Kidney (tissue), 14 donors: ENCODE measurements around the gene AKT3. TPM values are rescaled to one million over a fixed set of nuclear protein-coding genes. Genes with fewer than 3 reads are reported as not detected.

Experiments used
- DNase-seq, 5 donors: peaks; one replicate each; pipeline ENCODE4 v3.0.0-alpha.2; 2013 to 2020
- FAIRE-seq: peaks from 2 replicates; lab custom pipeline; 2012; peaks lifted over from hg19 to GRCh38; lab: Jason Lieb, UNC
- H3K27ac ChIP-seq, 2 donors: one replicate each; pipeline ENCODE4 v1.7.0; 2013; ENCODE audit warnings: low read depth in 2 of 2, low read length in 2 of 2, inconsistent platforms in 1 of 2
- H3K27me3 ChIP-seq: one replicate; pipeline ENCODE4 v1.7.1; 2013; ENCODE audit warnings: low read length, inconsistent platforms; ENCODE audit not compliant: control insufficient read depth, insufficient read depth
- H3K36me3 ChIP-seq, 3 donors: one replicate each; pipeline versions ENCODE4 v1.7.0 to v1.7.1; 2013; ENCODE audit warnings: low read length in 3 of 3, control low read depth in 1 of 3, inconsistent platforms in 1 of 3; ENCODE audit not compliant: insufficient read depth in 3 of 3, control insufficient read depth in 2 of 3
- H3K4me1 ChIP-seq, 3 donors: one replicate each; pipeline versions ENCODE4 v1.7.0 to v1.7.1; 2013; ENCODE audit warnings: low read length in 3 of 3, inconsistent platforms in 1 of 3, low read depth in 1 of 3; ENCODE audit not compliant: control insufficient read depth in 2 of 3, insufficient read depth in 2 of 3
- H3K4me3 ChIP-seq, 3 donors: one replicate each; pipeline versions ENCODE4 v1.7.0 to v1.8.1; 2013; ENCODE audit warnings: low read length in 3 of 3, control low read depth in 1 of 3, inconsistent platforms in 1 of 3
- H3K9ac ChIP-seq, 3 donors: one replicate each; pipeline versions ENCODE4 v1.7.0 to v1.7.1; 2013; ENCODE audit warnings: low read length in 3 of 3, control low read depth in 1 of 3, inconsistent platforms in 1 of 3
- H3K9me3 ChIP-seq, 3 donors: one replicate each; pipeline versions ENCODE4 v1.7.0 to v1.7.1; 2013; ENCODE audit warnings: low read length in 3 of 3, control low read depth in 1 of 3, inconsistent platforms in 1 of 3; ENCODE audit not compliant: control insufficient read depth in 2 of 3, insufficient read depth in 1 of 3
- intact Hi-C: fragments of 100-400 bp; cut with DNase I; formaldehyde crosslinking; loops from one replicate; pipeline ENCODE4 v1.11.1; 2022
- polyA plus RNA-seq: library from polyadenylated mRNA; stranded (reverse); fragments of 350-450 nt; fragmentation: Illumina TruSeq; extraction: RNeasy Lipid Tissue Mini Kit (QIAGEN cat#74804); gene quantifications from one replicate; pipeline ENCODE4 v1.2.3, GENCODE V29; 2014; ENCODE audit warnings: low read depth, low replicate concordance; ENCODE audit not compliant: insufficient read depth
- total RNA-seq: library from RNA; stranded (reverse); fragmentation: NEBNext Ultra II Directional; extraction: Animal tissue kit (Norgen Biotek cat#: 25700); gene quantifications from one replicate; pipeline ENCODE4 v1.2.1, GENCODE V29; 2021
- TF ChIP-seq, protein P1 (sequence below): IDR thresholded peaks from 3 replicates; pipeline ENCODE4 v1.5.1; 2012; ENCODE audit warnings: mild to moderate bottlenecking, moderate library complexity, borderline replicate concordance; ENCODE audit not compliant: insufficient read depth; ENCODE audit errors: extremely low read depth
- donor health status: control.
- donor health status: control.
- donor health status: control.
- donor health status: control.
- donor health status: control.
- donor health status: DM: yes; HTN: yes; CAD: no.
- donor health status: Normal renal cell carcinoma (clear cell type).

Gene AKT3
- total and polyA plus RNA-seq, 2 donors from 2014 or later: 9.5 to 81.6 TPM

DNA sequence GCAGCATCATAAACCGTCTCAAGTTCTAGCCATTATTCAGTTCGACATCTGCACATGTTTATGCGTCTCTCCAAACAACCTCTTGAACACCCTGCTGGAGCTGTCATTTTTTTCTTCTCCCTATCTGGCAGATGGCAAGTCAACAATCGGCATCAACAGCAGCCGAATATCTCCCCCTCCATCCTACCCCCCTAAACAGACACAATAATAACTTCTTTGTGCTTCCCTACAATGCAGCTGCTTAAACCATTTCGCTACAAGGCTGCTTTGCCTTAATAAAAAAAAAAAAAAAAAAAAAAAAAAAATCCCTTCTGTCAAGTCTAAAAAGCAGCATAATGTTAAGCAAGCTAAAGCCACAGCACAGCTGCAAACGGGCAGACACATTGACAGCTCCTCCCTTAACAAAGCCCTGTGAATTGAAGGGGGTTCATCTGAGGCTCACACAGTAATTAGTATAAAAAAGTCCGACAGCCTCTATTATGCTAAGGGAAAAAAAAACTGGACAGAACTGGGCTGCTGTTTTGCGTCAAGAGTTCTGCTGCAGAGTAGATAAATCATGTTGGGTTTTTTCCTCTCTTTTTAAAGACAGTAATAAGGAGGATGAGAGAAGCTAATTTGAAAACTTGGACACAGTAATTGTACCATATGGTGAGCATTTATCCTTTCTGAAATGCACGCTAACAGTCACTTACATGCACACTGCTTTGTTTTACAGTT lies 136.4 kb downstream of the AKT3 start:
- FAIRE-seq (no peak), DNase-seq (peak in 4 of 5 donors; percentile 31 to 91 (median 54))
- H3K36me3 ChIP-seq: no peaks in the 10 kb centered on the region
- peak overlapping the region; percentile 4 to 54 (median 22) for H3K4me3 ChIP-seq
- H3K27me3 ChIP-seq: no peaks in the 10 kb centered on the region
- no peak overlapping the region for H3K9ac ChIP-seq
- H3K9me3 ChIP-seq: no peaks in the 10 kb centered on the region
- intact Hi-C loops: no loop called here
- H3K4me1 ChIP-seq: peaks cover 0 to 5% (median 0%) of the 10 kb centered on the region in 3 donors
- H3K27ac ChIP-seq: no peak overlapping the region
- TF ChIP-seq, protein P1, sequence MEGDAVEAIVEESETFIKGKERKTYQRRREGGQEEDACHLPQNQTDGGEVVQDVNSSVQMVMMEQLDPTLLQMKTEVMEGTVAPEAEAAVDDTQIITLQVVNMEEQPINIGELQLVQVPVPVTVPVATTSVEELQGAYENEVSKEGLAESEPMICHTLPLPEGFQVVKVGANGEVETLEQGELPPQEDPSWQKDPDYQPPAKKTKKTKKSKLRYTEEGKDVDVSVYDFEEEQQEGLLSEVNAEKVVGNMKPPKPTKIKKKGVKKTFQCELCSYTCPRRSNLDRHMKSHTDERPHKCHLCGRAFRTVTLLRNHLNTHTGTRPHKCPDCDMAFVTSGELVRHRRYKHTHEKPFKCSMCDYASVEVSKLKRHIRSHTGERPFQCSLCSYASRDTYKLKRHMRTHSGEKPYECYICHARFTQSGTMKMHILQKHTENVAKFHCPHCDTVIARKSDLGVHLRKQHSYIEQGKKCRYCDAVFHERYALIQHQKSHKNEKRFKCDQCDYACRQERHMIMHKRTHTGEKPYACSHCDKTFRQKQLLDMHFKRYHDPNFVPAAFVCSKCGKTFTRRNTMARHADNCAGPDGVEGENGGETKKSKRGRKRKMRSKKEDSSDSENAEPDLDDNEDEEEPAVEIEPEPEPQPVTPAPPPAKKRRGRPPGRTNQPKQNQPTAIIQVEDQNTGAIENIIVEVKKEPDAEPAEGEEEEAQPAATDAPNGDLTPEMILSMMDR: no peak

- Histone ChIP-seq H3K27me3 (no peaks in the 10 kb centered on the region), H3K9me3 (no peaks in the 10 kb centered on the region), H3K27ac (no peak overlapping the region), H3K4me1 (peaks cover 0 to 5% (median 0%) of the 10 kb centered on the region in 3 donors), H3K36me3 (no peaks in the 10 kb centered on the region), H3K4me3 (peak overlapping the region in 2 of 3 donors; percentile 4 to 54), H3K9ac (no peak overlapping the region)
- FAIRE-seq (no peak), DNase-seq (no peak)
- TF ChIP-seq, protein P1: no peak
- intact Hi-C loops: no loop called here
These were observed 137.1 kb downstream of the AKT3 start for GRCh38 chr1:243712941-243713340.

- DNase-seq: no peak
- Histone ChIP-seq H3K27ac (no peak overlapping the region), H3K4me1 (peaks cover 0 to 5% (median 0%) of the 10 kb centered on the region in 3 donors), H3K9me3 (no peaks in the 10 kb centered on the region), H3K9ac (no peak overlapping the region), H3K36me3 (no peaks in the 10 kb centered on the region), H3K27me3 (no peaks in the 10 kb centered on the region), H3K4me3 (no peak overlapping the region)
- intact Hi-C loops: no loop called here
- no peak for FAIRE-seq
- TF ChIP-seq, protein P1: no peak
These were observed 137.8 kb downstream of the AKT3 start for GRCh38 chr1:243712242-243712641.
